GM10248 (cell line): ENCODE measurements around the gene TBC1D4.

Experiments
- CTCF ChIA-PET: fragments of 300-600 bp; sonication (Branson Sonifier 250); formaldehyde crosslinking; extraction: SDS; loops from one replicate; lab custom pipeline; 2021; ENCODE audit warnings: antibody characterized with exemption; lab: Yijun Ruan, JAX
- POLR2A ChIA-PET: fragments of 350-650 bp; sonication (Branson Sonifier 250); formaldehyde crosslinking; extraction: SDS; loops from one replicate; lab custom pipeline; 2020; ENCODE audit warnings: antibody characterized with exemption; lab: Yijun Ruan, JAX
- DNase-seq: peaks from one replicate; pipeline ENCODE4 v3.0.0; 2012; ENCODE audit errors: extremely low spot score
- CTCF ChIP-seq: IDR thresholded peaks from 2 replicates; pipeline ENCODE4 v1.5.1; 2012; ENCODE audit warnings: mild to moderate bottlenecking, low read depth; ENCODE audit errors: extremely low read depth, missing control alignments, control extremely low read depth

Gene TBC1D4

GRCh38 chr13:75305059-75305458 is 176.9 kb downstream of the TBC1D4 start:
- TF ChIP-seq CTCF, result no peak
- ChIA-PET POLR2A (no interaction called here), CTCF (interaction anchor here (1.0 kb wide), 1 partner anchor 12 kb away, joined by 3 read pairs; no protein-coding TSS in a partner anchor)
- no peak for DNase-seq

- ChIA-PET CTCF (interaction anchor here (0.7 to 2.5 kb wide), 7 partner anchors 9 to 84 kb away, joined by 3 to 9 read pairs (median 3); no protein-coding TSS in a partner anchor), POLR2A (no interaction called here)
- TF ChIP-seq CTCF, result no peak
- no peak for DNase-seq
Measured at GRCh38 chr13:75303263-75303662, 178.7 kb downstream of the TBC1D4 start.

- POLR2A ChIA-PET, result no interaction called here
Measured at GRCh38 chr13:75302071-75302698, 179.8 kb downstream of the TBC1D4 start.

GRCh38 chr13:75299913-75300862 is 181.8 kb downstream of the TBC1D4 start:
- no peak for TF ChIP-seq CTCF
- POLR2A ChIA-PET, result no interaction called here
- CTCF ChIA-PET, result interaction anchor here (0.8 to 2.9 kb wide), 5 partner anchors 13 to 72 kb away, joined by 3 to 9 read pairs (median 3); no protein-coding TSS in a partner anchor
- DNase-seq, result no peak

More at GRCh38 chr13:75302071-75302698, 179.8 kb downstream of the TBC1D4 start:
- TF ChIP-seq CTCF, result no peak
- CTCF ChIA-PET, result interaction anchor here (0.8 to 2.9 kb wide), 8 partner anchors 10 to 153 kb away, joined by 3 to 9 read pairs (median 4); no protein-coding TSS in a partner anchor
- DNase-seq, result no peak

GRCh38 chr13:75299246-75299645 is 182.7 kb downstream of the TBC1D4 start:
- no peak for TF ChIP-seq CTCF
- CTCF ChIA-PET, result no interaction called here
- no peak for DNase-seq
- POLR2A ChIA-PET, result no interaction called here

GRCh38 chr13:75296641-75297040 is 185.3 kb downstream of the TBC1D4 start:
- no peak for TF ChIP-seq CTCF
- CTCF ChIA-PET, result no interaction called here
- POLR2A ChIA-PET, result no interaction called here
- DNase-seq, result no peak
